ENCODE data around the gene NDUFB7.

DNA sequence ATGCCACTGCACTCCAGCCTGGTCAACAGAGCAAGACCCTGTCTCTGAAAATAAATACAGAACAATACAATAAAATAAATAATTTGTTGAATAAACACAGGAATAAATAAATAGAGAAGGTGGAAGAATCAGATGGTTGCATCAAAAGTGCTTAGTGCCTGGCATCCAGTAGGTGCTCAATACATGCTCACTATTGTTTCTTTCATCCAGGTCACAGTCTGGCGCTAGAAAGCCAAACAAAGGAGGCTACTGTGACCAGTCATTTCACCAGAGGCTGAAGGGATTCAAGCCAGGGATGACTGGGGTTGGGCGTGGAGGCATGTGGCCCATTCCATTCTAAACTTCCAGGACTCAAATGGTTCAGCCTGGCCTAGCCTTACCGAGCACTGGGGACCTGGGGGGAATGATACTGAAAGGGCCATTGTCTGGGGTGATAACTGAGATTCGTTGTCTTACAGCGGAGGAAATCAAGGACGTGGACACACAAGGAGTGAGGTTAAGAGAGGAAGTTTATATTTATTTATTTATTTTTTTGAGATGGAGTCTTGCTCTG lies 3.6 kb upstream of the NDUFB7 start:
- TF ChIP-seq YY1 (IDR thresholded peaks at IDR 0.05; ENCODE audit: low read depth), result no peak
- no peak for TF ChIP-seq SMC3 (IDR thresholded peaks at IDR 0.05; ENCODE audit: low read depth, low read length)
- TF ChIP-seq, protein P1, sequence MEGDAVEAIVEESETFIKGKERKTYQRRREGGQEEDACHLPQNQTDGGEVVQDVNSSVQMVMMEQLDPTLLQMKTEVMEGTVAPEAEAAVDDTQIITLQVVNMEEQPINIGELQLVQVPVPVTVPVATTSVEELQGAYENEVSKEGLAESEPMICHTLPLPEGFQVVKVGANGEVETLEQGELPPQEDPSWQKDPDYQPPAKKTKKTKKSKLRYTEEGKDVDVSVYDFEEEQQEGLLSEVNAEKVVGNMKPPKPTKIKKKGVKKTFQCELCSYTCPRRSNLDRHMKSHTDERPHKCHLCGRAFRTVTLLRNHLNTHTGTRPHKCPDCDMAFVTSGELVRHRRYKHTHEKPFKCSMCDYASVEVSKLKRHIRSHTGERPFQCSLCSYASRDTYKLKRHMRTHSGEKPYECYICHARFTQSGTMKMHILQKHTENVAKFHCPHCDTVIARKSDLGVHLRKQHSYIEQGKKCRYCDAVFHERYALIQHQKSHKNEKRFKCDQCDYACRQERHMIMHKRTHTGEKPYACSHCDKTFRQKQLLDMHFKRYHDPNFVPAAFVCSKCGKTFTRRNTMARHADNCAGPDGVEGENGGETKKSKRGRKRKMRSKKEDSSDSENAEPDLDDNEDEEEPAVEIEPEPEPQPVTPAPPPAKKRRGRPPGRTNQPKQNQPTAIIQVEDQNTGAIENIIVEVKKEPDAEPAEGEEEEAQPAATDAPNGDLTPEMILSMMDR (IDR thresholded peaks at IDR 0.05), result no peak
- TF ChIP-seq POLR2AphosphoS5 (IDR thresholded peaks at IDR 0.05; ENCODE audit: low read depth, low read length), result no peak
- TF ChIP-seq MXI1 (IDR thresholded peaks at IDR 0.05; ENCODE audit: low read depth, low read length), result no peak
- TF ChIP-seq, protein P2, sequence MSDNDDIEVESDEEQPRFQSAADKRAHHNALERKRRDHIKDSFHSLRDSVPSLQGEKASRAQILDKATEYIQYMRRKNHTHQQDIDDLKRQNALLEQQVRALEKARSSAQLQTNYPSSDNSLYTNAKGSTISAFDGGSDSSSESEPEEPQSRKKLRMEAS (IDR thresholded peaks at IDR 0.05; ENCODE audit: low read depth), result no peak
- TF ChIP-seq RCOR1 (IDR thresholded peaks at IDR 0.05; ENCODE audit: low read length), result no peak
- TF ChIP-seq, protein P3, sequence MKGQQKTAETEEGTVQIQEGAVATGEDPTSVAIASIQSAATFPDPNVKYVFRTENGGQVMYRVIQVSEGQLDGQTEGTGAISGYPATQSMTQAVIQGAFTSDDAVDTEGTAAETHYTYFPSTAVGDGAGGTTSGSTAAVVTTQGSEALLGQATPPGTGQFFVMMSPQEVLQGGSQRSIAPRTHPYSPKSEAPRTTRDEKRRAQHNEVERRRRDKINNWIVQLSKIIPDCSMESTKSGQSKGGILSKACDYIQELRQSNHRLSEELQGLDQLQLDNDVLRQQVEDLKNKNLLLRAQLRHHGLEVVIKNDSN (IDR thresholded peaks at IDR 0.05; ENCODE audit: borderline replicate concordance, low read depth), result no peak
- TF ChIP-seq FOSL2 (IDR thresholded peaks at IDR 0.05; ENCODE audit: borderline replicate concordance, low read depth), result no peak
- no peak for TF ChIP-seq ELF1 (IDR thresholded peaks at IDR 0.05)
- no peak for TF ChIP-seq SIN3A (IDR thresholded peaks at IDR 0.05; ENCODE audit: borderline replicate concordance, low read depth, low read length)
